Measurements from ENCODE around the gene NUAK2.

The NUAK2 gene

DNA sequence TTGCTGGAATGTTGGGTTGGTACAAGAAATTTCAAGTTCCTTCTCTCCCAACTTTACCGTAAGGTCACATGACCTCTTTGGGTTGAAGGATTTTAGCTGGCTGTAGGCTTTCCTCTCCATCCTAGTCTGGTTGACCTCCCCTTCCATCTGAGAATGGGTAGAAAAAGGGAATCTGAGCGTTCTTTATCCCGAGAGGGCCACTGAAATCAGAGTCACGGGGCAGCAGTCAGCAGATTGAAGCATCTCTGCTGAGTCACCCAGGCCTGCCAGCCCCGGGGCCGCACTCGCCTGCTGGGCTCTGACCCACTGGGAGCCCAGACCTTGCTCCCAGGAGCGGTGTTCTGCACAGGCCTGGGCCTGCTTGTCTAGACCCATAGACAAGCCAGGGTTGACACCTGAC, 62.8 kb downstream of the NUAK2 start:
- peak in 35 of 58 donors; percentile 22 to 87 (median 63) for DNase-seq

DNA sequence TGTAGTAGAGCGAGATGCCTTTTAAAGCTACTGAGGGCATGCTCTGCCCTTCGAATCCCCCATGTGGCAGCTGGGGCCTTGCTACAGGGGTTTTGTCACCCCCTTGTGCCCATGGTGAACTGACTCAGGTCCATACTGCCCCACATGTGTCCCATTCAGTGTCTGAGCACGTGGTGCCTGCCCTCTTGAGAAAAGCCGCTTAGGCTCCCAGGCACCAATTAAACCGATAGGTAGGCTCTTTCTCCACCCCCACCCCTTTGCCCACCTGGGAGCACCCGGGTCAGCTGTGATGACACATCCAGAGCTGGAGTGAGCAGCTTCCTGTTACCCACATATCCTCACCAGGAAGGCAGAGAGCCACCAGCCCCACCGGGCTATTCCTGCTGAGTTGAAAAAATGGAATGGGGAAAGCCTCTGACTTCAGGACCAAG, 63.3 kb downstream of the NUAK2 start:
- DNase-seq, result peak in 1 of 58 donors; percentile 31

DNA sequence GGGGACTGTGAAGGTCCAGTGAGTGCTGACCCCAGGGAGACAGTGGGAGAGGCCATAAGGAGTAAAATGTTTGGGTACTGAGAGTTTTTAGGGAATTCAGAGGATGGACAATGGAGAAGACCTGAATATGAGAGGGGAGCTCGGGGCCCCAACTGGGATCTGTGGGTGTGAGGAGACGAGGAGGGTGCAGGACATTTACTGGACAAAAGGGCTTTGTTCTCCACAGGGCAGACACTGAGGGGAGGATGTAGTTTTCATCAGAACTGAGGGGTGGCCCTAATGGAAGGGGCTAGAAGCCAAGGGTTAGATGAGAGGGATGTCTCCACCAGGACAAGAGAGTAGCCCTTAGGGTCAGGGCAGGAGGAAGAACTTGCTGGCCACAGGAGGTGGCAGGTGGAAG, 63.8 kb downstream of the NUAK2 start:
- peak in 10 of 58 donors; percentile 29 to 60 (median 43) for DNase-seq

DNA sequence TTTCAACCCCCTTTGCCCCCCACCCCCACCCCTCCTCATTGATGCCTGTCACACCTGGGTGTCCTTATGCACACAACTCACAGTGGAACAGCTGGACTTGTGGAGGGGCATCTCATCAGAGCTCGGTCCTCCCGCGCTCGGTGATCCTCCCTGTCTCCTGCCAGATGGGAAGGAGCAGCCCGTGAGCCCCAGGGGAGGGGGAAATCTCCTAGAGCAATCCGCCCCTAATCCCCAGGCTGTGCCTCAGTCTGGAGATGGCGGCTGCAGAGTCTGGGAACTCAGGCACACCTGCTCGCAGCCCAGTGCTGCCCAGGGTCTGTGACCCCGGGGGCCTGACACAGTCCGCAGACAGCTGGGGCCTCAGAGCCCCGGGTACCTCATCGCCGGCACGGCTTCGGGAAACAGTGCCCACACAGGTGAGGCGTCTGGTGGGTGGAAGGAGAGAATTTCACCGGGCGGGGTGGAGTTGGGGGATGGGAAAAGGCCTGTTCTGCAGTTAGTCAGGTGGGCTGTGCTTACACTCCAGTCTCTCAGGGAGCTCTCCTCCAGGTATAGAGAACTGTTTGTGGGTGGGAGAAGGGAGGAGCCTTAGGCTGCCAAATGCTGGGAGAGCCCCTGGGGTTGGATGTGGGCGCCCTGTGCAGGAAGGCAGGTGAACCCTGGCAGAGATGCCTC, 64.5 kb downstream of the NUAK2 start:
- peak in 1 of 58 donors; percentile 33 for DNase-seq

DNA sequence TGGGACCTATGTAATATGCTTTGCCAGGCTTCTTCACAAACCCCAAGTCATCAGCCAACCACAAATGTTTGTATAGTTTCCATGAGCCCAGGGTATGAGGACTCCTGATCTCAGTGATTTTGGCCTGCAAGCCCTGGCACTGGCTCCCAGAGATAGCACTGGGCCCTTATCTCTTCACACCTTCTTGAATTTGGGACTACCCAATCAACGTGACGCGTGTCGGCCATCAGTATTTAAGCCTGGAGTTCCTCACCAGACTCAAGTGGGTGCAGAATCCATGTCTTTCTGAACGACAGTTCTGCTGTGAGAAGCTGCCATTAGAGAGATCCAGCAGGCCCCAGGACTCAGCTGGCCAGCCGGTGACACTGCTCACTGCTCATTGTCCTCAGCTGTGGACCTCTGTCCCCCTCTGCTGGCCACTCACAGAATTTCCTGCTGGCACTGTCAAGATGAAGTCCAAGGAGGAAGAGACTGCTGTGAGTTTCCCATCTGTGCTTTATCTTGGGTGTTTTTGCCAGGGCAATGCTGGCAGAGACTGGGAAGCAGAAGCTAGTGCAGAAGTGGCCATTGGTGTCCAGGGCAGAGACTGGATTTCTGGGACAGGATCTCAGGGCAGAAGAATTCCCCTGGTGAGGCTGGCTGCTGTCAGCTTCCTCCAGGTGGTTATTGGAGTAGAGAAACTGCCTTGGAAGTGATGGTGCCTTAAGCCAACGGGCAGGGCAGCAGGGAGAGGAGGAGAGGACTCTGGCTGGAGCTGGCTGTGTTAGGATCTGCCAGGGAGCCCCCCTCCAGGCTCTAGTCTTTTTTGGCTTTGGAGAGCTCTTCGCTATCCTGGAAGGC, 65.4 kb downstream of the NUAK2 start:
- DNase-seq, result peak; percentile 31 to 95 (median 87)
